ENCODE measurements around the gene PDPK1.
"Not testable (repeated sequence)": the region's sequence is repeated elsewhere in the genome, so short reads cannot be mapped to it uniquely, and the experiment has no call there.

DNA sequence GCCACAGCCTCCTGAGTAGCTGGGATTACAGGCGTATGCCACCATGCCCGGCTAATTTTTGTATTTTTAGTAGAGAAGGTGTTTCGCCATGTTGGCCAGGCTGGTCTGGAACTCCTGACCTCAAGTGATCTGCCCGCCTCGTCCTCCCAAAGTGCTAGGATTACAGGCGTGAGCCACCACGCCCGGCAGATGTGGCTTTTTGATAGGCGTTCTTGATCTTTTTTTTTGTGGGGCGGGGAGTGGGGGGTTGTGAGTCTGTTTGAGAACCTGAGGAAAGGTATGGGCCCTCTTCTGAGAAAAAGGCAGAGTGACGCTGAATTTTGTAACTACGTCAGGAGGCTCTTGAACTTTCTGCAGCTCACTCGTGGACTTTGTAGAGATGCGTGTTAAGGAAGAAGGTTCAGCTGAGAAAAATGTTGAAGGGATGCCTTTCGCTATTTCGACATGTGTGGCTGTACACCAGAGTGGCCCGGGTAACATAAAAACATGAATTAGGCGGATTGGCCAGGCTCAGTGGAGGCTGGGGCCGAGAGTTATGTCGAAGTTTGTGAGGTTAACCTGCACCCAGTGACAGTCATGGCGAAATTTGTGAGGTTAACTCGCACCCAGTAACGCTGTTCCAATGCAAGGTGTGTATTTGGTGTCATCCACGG is 1.5 kb downstream of the PDPK1 start:
- TF ChIP-seq EZH2phosphoT487 (IDR thresholded peaks at IDR 0.05; ENCODE audit: borderline replicate concordance, low read depth, low read length): not testable (repeated sequence)
- TF ChIP-seq, protein P1, sequence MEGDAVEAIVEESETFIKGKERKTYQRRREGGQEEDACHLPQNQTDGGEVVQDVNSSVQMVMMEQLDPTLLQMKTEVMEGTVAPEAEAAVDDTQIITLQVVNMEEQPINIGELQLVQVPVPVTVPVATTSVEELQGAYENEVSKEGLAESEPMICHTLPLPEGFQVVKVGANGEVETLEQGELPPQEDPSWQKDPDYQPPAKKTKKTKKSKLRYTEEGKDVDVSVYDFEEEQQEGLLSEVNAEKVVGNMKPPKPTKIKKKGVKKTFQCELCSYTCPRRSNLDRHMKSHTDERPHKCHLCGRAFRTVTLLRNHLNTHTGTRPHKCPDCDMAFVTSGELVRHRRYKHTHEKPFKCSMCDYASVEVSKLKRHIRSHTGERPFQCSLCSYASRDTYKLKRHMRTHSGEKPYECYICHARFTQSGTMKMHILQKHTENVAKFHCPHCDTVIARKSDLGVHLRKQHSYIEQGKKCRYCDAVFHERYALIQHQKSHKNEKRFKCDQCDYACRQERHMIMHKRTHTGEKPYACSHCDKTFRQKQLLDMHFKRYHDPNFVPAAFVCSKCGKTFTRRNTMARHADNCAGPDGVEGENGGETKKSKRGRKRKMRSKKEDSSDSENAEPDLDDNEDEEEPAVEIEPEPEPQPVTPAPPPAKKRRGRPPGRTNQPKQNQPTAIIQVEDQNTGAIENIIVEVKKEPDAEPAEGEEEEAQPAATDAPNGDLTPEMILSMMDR (conservative IDR thresholded peaks at IDR 0.05; ENCODE audit: low read length): not testable (repeated sequence)

All from OCI-LY7 (cell line).